GM18861 (cell line): ENCODE data around the gene PRKG2.

Experiments
- ATAC-seq: cut with Tn5 transposase; IDR thresholded peaks from one replicate; pipeline ENCODE4 v1.9.1; 2021; ENCODE audit not compliant: unreplicated experiment

Gene PRKG2

DNA sequence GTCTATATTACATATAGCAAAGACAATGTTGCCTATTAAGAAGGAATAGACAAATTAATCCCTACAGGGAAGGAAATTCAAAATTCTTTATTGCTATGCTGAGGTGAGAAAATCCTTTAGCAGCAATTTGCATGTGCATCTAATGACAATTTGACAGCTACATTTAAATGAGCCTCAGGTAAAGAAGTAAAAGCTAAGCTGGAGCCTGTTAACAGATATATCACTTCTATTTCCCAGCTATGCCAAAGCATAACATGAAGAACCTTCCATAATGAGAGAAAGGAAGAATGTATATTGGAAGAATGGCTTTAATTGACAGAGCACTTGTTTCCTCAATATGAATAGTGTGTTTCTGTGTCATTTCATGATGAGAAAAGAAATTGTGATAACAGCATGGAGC lies 112.9 kb downstream of the PRKG2 start:
- ATAC-seq: no peak

DNA sequence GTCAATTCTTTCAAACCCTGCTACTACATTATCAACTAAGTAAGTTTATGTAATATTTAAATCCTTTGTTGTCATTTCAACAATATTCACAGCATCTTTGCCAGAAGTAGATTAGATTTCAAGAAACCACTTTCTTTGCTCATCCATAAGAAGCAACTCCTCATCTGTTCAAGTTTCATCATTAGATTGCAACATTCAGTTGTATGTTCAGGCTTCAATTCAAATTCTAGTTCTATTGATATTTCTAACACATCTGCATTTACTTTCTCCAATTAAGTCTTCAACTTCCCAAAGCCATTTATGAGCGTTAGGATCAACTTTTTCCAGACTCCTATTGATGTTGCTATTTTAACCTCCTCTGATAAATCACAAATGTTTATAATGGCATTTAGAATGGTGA lies 118.5 kb downstream of the PRKG2 start:
- no peak for ATAC-seq

DNA sequence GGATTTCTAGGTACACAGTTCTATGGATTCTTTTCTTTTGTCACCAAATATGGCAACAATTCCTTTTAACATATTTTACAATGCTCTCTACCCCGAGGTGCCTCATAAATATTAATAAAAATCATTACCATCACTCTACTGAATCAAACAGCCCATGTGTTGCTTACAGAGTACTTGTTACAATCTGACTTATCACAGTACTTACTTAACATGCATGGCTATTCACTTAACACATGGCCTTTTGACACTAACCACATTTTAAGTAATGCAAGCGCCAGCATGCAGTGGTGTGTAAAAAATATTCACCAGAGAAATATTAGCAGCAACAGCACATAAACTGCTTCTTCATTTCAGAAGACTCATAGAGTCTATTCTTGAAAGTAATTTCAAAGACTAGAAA lies 119.6 kb downstream of the PRKG2 start:
- no peak for ATAC-seq

DNA sequence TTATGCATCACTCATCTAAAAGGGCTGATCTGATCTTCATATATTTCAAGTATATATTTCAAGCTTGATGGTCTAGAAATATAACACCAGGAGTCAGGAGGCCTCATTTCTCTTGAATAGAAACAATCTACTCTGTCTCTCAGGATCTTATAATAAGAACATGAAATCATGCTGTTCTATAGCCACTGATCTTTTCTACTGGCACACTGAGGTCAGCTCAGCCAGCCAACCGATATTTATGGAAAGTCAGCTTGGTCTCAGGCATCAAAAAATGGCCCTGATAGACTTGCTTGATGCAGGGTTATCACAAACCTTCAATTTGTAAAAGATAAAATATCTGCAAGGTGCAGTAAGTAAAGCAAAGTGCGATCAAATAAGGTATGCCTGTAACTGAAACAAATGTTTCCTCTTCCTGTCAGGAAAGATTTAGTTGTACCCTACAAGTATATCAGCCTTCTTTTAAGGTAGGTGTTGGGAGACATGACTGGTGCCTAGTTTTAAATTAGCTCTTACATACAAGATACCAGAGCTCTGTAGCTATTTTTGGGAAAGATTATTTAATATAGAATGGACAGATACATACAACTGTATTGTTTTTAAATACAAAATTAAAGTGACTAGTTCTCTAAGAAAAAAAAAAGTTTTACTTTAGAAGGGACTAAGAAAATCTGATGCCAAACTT lies 121.2 kb downstream of the PRKG2 start:
- ATAC-seq: no peak

DNA sequence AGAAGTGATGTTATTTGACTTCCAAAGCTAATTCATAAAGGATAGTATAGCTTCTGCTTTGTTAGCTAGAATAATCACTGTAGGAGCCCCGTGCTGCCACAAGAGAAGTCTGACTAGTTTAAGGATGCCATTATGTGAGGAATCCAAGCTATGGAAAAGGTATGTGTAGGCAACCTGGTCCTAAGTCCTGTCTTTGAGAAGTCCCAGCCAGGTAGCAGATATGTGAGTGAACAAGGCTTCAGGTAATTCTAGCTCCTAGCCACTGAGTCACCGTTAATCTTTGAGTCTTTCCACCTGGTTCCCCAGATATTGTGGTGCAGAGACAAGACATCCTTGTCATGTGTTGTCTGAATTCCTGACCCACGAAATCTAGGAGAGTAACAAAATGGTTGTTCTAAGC lies 129.0 kb downstream of the PRKG2 start:
- ATAC-seq: no peak

DNA sequence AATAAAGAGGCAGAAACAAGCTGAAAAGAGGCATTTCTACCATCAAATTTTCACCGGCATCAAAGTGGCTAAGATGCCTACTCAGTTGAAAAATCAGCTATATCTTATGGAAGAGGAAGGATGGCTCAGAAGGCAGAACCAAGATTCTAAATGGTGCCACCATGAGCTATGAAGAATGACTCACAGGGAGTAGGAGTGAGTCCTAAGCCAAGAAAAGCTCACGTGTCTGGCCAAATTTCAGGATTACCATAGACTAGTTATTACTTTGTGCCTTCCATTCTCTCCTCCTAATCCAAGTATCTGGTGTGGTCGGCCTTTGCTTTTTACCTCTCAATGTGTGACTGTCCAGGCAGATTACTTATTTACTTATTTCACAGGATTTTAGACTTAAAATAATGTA lies 129.7 kb downstream of the PRKG2 start:
- ATAC-seq: no peak

DNA sequence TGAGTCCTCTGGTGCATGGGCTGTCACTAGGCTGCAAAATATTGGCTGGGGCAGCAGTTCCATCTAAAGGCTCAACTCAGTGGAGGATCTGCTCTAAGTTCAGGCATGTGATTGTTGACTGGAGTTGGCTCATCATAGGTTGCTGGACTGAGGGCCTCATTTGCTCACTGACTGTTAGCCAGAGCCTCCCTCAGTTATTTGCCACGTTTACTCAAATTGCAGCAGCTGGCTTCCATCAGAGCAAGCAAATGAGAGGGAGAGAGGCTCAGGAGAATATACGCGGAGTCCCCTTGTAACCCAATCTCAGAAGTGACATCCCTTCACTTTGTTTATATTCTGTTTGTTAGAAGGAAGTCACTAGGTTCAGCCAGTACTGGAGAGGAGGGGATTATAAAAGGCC lies 130.4 kb downstream of the PRKG2 start:
- no peak for ATAC-seq

DNA sequence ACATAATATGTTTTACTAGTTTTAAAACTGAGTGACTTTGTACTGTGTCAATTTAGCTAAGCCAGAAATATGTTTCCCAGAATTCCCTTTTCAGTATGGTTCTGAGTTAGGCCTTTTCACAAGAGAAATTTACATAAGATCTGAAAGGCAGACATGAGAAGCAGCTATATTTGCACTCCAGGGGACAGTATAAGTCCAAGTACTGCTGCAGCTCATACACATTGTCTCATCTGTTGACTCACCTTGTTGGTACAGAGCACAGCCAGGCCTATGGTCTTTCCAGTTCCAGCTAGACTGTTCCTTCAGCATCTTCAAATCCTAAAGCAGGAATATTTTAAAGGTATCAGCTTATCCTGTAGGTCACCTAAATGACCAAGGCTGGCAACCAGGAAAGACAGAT lies 131.0 kb downstream of the PRKG2 start:
- no peak for ATAC-seq

DNA sequence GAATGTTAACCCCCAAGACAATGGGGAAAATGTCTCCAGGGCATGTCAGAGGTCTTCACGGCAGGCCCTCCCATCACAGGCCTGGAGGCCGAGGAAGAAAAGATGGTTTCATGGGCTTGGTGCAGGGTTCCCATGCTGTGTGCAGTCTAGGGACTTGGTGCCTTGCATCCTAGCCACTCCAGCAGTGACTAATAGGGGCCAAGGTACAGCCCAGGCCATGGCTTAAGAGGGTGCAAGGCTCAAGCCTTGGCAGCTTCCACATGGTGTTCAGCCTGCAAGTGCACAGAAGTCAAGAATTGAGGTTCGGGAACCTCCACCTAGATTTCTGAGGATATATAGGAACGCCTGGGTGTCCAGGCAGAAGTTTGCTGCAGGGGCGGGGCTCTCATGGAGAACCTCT lies 133.9 kb downstream of the PRKG2 start:
- no peak for ATAC-seq

DNA sequence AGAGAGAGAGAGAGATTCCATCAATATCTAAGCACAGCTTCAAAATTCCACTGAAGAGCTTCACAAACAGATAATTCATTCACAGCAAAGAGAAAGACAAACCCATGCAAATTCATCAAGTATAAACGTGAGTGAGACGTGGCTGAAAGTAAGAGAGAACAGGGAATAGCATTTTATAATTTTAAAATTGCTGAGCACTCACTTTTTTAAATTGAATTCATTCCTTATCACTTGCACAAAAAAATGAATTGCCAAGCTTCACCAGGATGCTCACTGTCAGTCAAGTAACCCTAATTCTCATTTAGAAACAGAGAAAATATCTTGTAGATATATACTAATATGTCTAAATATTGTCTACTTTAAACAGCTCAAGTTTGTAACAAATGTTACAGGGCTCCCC lies 144.0 kb downstream of the PRKG2 start:
- no peak for ATAC-seq

DNA sequence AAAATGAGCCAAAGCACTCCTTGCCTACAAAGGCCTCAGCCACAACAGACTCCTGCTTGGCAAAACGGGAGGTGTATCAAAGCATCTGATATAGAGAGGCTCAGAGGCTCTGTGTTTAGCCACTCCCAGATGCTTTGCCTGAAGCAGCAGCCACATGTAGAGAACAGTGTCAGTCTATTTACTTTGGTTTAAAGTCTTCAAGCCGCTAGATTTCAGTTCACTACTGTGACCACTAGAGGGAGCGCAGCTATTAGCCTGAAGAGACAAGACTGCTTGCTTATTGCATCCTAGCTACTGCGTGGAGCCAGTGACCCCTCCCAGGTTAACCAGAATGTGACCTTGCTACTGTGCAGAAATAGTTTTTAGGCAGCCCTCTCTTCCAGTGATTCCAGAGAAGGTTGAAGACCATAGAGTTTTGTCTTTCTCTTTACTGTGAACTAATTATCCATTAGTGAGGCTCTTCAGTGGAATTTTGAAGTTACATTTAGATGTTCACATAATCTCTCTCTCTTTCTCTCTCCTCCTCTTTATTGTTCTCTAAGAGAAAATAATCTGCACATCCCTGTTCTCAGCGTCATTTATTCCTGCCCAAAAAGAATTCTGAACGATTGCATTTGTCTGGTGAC lies 145.2 kb downstream of the PRKG2 start:
- peak; percentile 98 for ATAC-seq

DNA sequence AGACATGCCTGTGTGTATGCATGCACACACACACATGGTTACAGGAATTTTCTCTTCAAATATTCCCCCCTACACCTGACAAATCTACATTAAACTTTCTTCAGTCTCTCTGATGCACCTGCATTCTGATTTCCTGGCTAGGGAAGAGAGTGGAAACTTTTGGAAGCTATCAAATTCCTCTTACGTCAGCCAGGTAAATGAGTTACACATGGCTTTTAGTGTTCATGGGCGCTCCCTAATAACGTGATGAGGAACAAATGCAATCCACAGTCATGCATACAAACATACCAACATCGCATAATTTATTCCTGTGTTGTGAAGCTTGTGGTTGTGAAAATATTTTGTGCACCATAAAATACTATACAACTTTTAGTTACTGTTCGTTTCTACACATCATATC lies 149.6 kb downstream of the PRKG2 start:
- ATAC-seq: no peak

DNA sequence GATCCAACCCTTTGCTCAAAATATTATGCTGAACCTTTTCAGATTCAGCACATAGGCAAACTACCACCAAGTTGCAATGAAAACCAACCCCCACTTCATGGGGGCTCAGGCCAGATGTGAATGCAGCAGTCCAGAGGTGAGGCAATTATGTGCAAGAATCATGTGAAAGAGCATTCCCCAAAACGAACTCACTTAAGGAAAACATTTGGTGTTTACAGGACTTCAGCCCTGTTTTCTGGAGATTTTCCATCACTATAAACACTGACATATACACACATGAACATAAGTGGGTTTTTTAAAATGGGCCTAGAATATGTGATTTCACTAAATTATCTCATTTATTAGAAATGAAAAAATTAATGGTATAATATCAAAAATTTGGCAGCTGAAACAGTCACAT lies 153.0 kb downstream of the PRKG2 start:
- no peak for ATAC-seq

DNA sequence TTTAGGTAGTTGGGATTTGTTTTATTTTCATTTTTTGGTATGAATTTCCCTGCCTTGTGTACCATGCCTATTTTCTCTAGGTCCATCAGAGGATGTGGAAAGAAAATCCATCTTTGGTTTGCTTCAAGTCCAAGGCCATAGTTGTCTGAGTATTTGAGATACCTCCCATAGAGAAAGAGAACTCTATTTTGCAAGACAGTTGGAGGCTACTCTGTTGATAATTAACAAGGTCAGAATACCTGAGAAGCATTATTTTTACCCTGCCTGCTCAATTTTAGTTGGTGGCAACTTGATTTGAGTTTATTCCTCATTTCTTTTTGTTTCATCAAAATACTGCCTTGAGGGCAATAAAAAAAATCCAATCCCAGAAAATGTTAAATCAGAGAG lies 153.7 kb downstream of the PRKG2 start:
- no peak for ATAC-seq

DNA sequence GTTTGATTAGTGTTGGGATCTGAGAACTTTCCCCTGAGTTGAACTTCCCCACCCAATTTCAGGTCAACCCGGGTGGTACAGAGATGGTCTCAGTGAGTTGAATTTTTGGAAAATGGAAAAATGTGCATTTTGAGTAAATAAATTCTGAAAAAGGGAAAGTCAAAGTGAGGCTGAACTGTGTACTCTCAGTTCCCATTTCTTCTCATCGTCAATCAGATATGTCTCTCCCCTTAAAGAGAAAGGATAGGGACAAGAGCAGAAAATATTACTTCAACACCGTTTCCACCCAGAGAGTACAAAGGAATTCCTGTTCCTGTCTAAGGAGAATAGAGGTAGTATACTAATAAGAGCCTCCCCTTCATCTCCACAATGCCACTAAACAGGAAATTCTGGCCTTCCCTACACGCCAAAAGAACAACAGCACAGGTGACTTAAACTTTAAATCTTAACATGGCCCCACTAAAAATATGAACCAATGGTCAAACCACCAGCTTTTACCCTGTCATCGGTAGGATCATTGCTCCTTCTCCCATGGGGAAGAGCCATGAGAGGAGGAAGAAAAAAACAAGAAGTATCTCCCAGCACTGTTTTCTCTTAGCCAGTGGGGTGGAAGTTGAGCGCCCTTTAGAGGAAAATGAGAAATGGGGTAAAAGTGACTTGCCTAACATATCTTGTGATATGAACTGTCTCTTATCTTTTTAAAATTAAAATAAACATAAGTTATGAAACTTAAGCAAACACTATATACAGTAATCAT lies 154.3 kb downstream of the PRKG2 start:
- ATAC-seq: no peak

DNA sequence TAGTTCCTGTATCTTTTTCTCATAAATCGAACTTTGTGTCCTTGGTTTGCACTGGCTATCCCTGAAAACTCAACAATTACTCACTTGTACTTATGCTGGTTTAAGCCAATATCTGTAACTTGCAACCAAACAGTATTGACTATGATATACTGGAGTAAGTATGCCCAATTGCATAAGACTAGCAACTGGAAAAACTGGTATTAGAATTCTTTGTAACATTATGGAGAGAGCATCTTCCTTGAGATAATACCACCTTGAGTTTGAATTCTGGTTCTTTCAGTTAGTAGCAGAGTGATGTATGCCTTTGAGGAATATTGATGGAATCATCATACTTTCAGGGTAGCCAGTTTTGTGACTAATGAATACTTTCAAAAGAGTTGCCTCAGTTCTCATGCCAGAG lies 156.4 kb downstream of the PRKG2 start:
- ATAC-seq: no peak

DNA sequence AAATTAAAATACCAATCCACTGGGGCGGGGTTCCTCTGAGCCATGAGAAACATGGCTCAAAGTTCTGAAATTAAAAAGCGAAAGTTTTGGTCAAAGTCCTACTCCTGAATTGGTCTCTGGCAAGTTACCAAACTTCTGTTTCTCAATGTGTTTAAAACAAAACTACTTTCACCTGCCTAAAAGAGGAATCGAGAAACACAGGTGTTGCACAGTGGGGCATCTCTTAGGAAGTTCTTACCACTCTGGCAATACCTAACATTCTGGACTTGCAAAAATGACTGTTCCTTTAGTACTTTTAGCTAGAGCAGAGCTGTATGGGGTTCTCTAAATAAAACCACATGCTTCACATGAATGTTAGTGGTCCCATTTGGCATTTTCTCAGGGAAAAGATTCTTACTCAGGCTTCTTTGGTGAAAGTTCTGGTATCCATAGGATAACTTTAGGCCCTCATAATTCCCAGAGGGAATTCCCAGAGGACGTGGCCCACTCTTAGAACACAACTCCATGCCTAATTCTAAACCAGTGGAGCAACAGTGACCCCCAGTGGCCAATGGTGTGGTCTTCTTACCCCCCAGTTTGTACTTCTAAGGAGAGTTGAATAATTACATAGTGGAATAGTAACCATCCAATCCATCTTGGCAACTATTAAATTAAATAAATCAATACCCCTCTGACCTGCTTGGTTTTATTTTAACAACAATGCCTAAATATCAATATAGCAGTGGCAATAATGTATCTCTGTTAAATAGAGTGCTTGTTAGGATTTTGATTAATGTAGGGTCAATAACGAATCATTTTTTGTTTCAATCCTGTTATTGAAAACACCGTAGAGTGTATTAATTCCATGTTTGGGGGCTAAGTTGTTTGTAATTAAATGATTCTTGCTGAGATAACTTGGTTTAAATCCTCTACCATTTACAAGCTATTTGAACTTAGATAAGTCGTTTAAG lies 162.6 kb downstream of the PRKG2 start:
- peak; percentile 99 for ATAC-seq

DNA sequence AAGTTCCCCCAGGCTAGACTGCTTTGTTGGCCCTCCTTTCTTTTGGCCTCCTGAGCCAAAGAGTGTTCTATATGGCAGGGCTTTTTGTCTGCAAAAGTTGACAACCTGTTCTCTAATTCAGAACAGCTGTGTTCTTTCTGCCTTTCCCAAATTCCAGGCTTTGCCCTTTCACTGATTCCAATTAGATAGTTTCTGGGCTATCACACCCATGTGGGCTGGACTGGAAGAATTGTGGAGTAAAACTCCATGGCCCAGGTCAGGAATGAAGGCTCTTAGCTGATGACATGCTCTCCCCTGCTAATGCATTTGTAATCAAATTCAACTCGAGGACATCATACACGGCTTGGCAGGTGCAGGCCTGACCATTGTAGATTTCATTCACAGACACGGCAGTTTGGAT lies 165.1 kb downstream of the PRKG2 start:
- ATAC-seq: no peak

DNA sequence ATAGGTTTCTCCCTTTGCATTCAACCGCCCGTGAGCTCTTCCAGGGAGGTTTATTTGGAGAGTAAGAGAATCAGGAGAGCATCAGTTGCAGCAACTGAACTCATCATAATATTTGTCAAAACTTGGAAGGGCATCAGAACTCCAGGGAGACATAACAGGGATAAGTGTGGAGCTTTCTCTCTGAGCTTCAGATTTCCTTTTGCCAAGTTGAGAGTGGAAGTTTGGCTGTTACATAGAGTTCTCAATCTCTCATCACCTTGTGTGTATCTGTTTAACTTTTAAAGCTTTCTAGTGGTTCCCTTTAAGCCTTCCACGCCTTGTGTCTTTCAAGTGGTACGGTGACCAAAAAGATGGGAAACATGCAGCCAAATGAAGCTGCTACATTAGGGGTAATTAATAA lies 165.7 kb downstream of the PRKG2 start:
- ATAC-seq: no peak

DNA sequence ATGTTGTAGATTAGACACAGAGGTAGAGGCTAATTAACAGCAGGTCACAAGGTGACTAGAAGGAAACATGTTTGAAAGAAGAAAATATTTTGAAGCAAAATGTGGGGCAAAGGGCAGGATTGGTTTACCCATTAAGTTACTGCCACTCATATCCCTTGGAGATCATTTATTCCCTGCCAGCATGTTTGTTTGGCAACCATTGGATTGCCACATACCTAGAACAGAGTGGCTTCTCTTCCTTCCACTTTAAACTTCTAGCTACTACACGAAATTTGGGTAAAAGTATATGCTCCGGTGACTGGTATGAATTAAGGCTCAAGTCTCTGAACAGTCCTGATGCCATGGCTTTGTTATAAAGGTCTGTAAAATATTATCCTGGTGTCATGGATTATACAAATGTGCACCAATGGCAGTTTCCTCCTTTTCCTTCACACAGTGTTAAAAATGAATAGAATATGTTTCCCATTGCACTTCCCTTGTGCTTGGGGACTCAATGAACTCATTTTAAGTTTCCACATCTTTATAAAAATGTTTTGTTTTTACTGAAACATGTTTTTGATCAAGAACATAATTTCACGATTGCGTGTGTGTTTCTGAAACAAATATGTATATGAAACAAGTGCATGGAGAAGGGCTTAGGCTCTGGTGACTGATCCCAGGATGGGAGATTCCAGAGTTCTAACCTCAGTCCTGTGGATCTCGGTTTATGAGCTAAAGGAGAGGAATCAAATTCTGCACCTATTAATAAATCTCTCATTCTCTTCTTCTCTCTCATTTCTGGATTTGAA lies 172.2 kb downstream of the PRKG2 start:
- ATAC-seq: no peak
